Measurements from ENCODE around the gene AAMDC.

AAMDC gene

GRCh38 chr11:77820565-77821348, at the start of gene AAMDC, which contains the start of gene RSF1:
TSS of gene AAMDC (plus strand) at chr11:77821144. CDS start at chr11:77842497, 21,353 bp downstream.
TSS of gene RSF1 (minus strand) at chr11:77820722. CDS start at chr11:77820714, 8 bp downstream.
- Histone ChIP-seq H3K4me1 (ENCODE audit: control insufficient read depth, low read depth, low read length) (peaks cover 3% of the 10 kb centered on the region), H3K27ac (ENCODE audit: low read length) (peak within 1 kb of the TSS; percentile 36), H3K27me3 (ENCODE audit: control insufficient read depth, insufficient read depth, low read length) (no peaks in the 10 kb centered on the region), H3K4me3 (ENCODE audit: low read length) (peak within 1 kb of the TSS; percentile 77), H3K9me3 (ENCODE audit: control insufficient read depth, low read depth, low read length) (no peaks in the 10 kb centered on the region), H3K9ac (ENCODE audit: low read length) (peak within 1 kb of the TSS; percentile 93), H3K36me3 (ENCODE audit: control insufficient read depth, low read depth, low read length) (no peaks in the 10 kb centered on the region)

GRCh38 chr11:77775936-77776335, 45.0 kb upstream of the AAMDC start:
- H3K27ac ChIP-seq (ENCODE audit: low read length): no peak overlapping the region
- no peaks in the 10 kb centered on the region for H3K27me3 ChIP-seq (ENCODE audit: control insufficient read depth, insufficient read depth, low read length)
- peaks cover 7% of the 10 kb centered on the region for H3K36me3 ChIP-seq (ENCODE audit: control insufficient read depth, low read depth, low read length)
- H3K9me3 ChIP-seq (ENCODE audit: control insufficient read depth, low read depth, low read length): no peaks in the 10 kb centered on the region
- no peak overlapping the region for H3K9ac ChIP-seq (ENCODE audit: low read length)
- no peak overlapping the region for H3K4me3 ChIP-seq (ENCODE audit: low read length)
- peaks cover 7% of the 10 kb centered on the region for H3K4me1 ChIP-seq (ENCODE audit: control insufficient read depth, low read depth, low read length)

- Histone ChIP-seq H3K9ac (ENCODE audit: low read length) (no peak overlapping the region), H3K27me3 (ENCODE audit: control insufficient read depth, insufficient read depth, low read length) (no peaks in the 10 kb centered on the region), H3K4me1 (ENCODE audit: control insufficient read depth, low read depth, low read length) (peaks cover 4% of the 10 kb centered on the region), H3K36me3 (ENCODE audit: control insufficient read depth, low read depth, low read length) (peaks cover 7% of the 10 kb centered on the region), H3K4me3 (ENCODE audit: low read length) (no peak overlapping the region), H3K9me3 (ENCODE audit: control insufficient read depth, low read depth, low read length) (no peaks in the 10 kb centered on the region), H3K27ac (ENCODE audit: low read length) (no peak overlapping the region)
These were observed 44.5 kb upstream of the AAMDC start for GRCh38 chr11:77776455-77776854.

- H3K36me3 ChIP-seq (ENCODE audit: control insufficient read depth, low read depth, low read length): peaks cover 10% of the 10 kb centered on the region
- H3K27ac ChIP-seq (ENCODE audit: low read length): no peak overlapping the region
- H3K9ac ChIP-seq (ENCODE audit: low read length): no peak overlapping the region
- peaks cover 4% of the 10 kb centered on the region for H3K4me1 ChIP-seq (ENCODE audit: control insufficient read depth, low read depth, low read length)
- H3K27me3 ChIP-seq (ENCODE audit: control insufficient read depth, insufficient read depth, low read length): no peaks in the 10 kb centered on the region
- H3K9me3 ChIP-seq (ENCODE audit: control insufficient read depth, low read depth, low read length): no peaks in the 10 kb centered on the region
- no peak overlapping the region for H3K4me3 ChIP-seq (ENCODE audit: low read length)
These were observed 42.8 kb upstream of the AAMDC start for GRCh38 chr11:77778118-77778517.

GRCh38 chr11:77778549-77778948, 42.4 kb upstream of the AAMDC start:
- peaks cover 4% of the 10 kb centered on the region for H3K4me1 ChIP-seq (ENCODE audit: control insufficient read depth, low read depth, low read length)
- no peaks in the 10 kb centered on the region for H3K9me3 ChIP-seq (ENCODE audit: control insufficient read depth, low read depth, low read length)
- H3K4me3 ChIP-seq (ENCODE audit: low read length): no peak overlapping the region
- H3K27me3 ChIP-seq (ENCODE audit: control insufficient read depth, insufficient read depth, low read length): no peaks in the 10 kb centered on the region
- H3K9ac ChIP-seq (ENCODE audit: low read length): no peak overlapping the region
- H3K36me3 ChIP-seq (ENCODE audit: control insufficient read depth, low read depth, low read length): peaks cover 10% of the 10 kb centered on the region
- no peak overlapping the region for H3K27ac ChIP-seq (ENCODE audit: low read length)

- no peak overlapping the region for H3K9ac ChIP-seq (ENCODE audit: low read length)
- H3K4me3 ChIP-seq (ENCODE audit: low read length): no peak overlapping the region
- H3K27me3 ChIP-seq (ENCODE audit: control insufficient read depth, insufficient read depth, low read length): no peaks in the 10 kb centered on the region
- no peak overlapping the region for H3K27ac ChIP-seq (ENCODE audit: low read length)
- peaks cover 10% of the 10 kb centered on the region for H3K36me3 ChIP-seq (ENCODE audit: control insufficient read depth, low read depth, low read length)
- peaks cover 6% of the 10 kb centered on the region for H3K4me1 ChIP-seq (ENCODE audit: control insufficient read depth, low read depth, low read length)
- no peaks in the 10 kb centered on the region for H3K9me3 ChIP-seq (ENCODE audit: control insufficient read depth, low read depth, low read length)
These were observed 41.0 kb upstream of the AAMDC start for GRCh38 chr11:77779935-77780334.

- H3K27me3 ChIP-seq (ENCODE audit: control insufficient read depth, insufficient read depth, low read length): no peaks in the 10 kb centered on the region
- H3K36me3 ChIP-seq (ENCODE audit: control insufficient read depth, low read depth, low read length): peaks cover 3% of the 10 kb centered on the region
- no peak overlapping the region for H3K27ac ChIP-seq (ENCODE audit: low read length)
- no peak overlapping the region for H3K9ac ChIP-seq (ENCODE audit: low read length)
- H3K9me3 ChIP-seq (ENCODE audit: control insufficient read depth, low read depth, low read length): no peaks in the 10 kb centered on the region
- H3K4me3 ChIP-seq (ENCODE audit: low read length): no peak overlapping the region
- peaks cover 7% of the 10 kb centered on the region for H3K4me1 ChIP-seq (ENCODE audit: control insufficient read depth, low read depth, low read length)
These were observed 37.9 kb upstream of the AAMDC start for GRCh38 chr11:77783025-77783424.

- no peak overlapping the region for H3K27ac ChIP-seq (ENCODE audit: low read length)
- H3K9me3 ChIP-seq (ENCODE audit: control insufficient read depth, low read depth, low read length): no peaks in the 10 kb centered on the region
- H3K4me1 ChIP-seq (ENCODE audit: control insufficient read depth, low read depth, low read length): peaks cover 8% of the 10 kb centered on the region
- no peak overlapping the region for H3K4me3 ChIP-seq (ENCODE audit: low read length)
- peaks cover 3% of the 10 kb centered on the region for H3K36me3 ChIP-seq (ENCODE audit: control insufficient read depth, low read depth, low read length)
- H3K27me3 ChIP-seq (ENCODE audit: control insufficient read depth, insufficient read depth, low read length): no peaks in the 10 kb centered on the region
- H3K9ac ChIP-seq (ENCODE audit: low read length): no peak overlapping the region
These were observed 36.4 kb upstream of the AAMDC start for GRCh38 chr11:77784572-77784971.

- Histone ChIP-seq H3K36me3 (ENCODE audit: control insufficient read depth, low read depth, low read length) (peaks cover 3% of the 10 kb centered on the region), H3K9me3 (ENCODE audit: control insufficient read depth, low read depth, low read length) (no peaks in the 10 kb centered on the region), H3K4me3 (ENCODE audit: low read length) (no peak overlapping the region), H3K4me1 (ENCODE audit: control insufficient read depth, low read depth, low read length) (peaks cover 8% of the 10 kb centered on the region), H3K27me3 (ENCODE audit: control insufficient read depth, insufficient read depth, low read length) (no peaks in the 10 kb centered on the region), H3K9ac (ENCODE audit: low read length) (no peak overlapping the region), H3K27ac (ENCODE audit: low read length) (no peak overlapping the region)
These were observed 31.7 kb upstream of the AAMDC start for GRCh38 chr11:77789061-77789730.

GRCh38 chr11:77789731-77790476, 31.0 kb upstream of the AAMDC start:
- peaks cover 3% of the 10 kb centered on the region for H3K36me3 ChIP-seq (ENCODE audit: control insufficient read depth, low read depth, low read length)
- no peak overlapping the region for H3K9ac ChIP-seq (ENCODE audit: low read length)
- H3K4me1 ChIP-seq (ENCODE audit: control insufficient read depth, low read depth, low read length): peaks cover 6% of the 10 kb centered on the region
- H3K9me3 ChIP-seq (ENCODE audit: control insufficient read depth, low read depth, low read length): no peaks in the 10 kb centered on the region
- H3K4me3 ChIP-seq (ENCODE audit: low read length): no peak overlapping the region
- H3K27me3 ChIP-seq (ENCODE audit: control insufficient read depth, insufficient read depth, low read length): no peaks in the 10 kb centered on the region
- no peak overlapping the region for H3K27ac ChIP-seq (ENCODE audit: low read length)

GRCh38 chr11:77791301-77791700, 29.6 kb upstream of the AAMDC start:
- Histone ChIP-seq H3K4me1 (ENCODE audit: control insufficient read depth, low read depth, low read length) (peaks cover 5% of the 10 kb centered on the region), H3K4me3 (ENCODE audit: low read length) (no peak overlapping the region), H3K9me3 (ENCODE audit: control insufficient read depth, low read depth, low read length) (no peaks in the 10 kb centered on the region), H3K36me3 (ENCODE audit: control insufficient read depth, low read depth, low read length) (peaks cover 3% of the 10 kb centered on the region), H3K27me3 (ENCODE audit: control insufficient read depth, insufficient read depth, low read length) (no peaks in the 10 kb centered on the region), H3K9ac (ENCODE audit: low read length) (no peak overlapping the region), H3K27ac (ENCODE audit: low read length) (no peak overlapping the region)

Data from iPS-18a (cell line).